Measurements from ENCODE around the gene CMTM8. TPM values are rescaled to one million over a fixed set of nuclear protein-coding genes. Genes with fewer than 3 reads are reported as not detected.

CMTM8 gene
- total RNA-seq, 1 experiment from 2014 or later = 9.0 TPM

GRCh38 chr3:32321095-32321790 lies 82.8 kb downstream of the CMTM8 start:
- DNase-seq (ENCODE audit: low spot score) = peak; percentile 48
- H3K9me3 Mint-ChIP-seq = no peaks in the 10 kb centered on the region
- CTCF ChIA-PET = interaction anchor here (0.8 to 1.2 kb wide), 2 partner anchors 13 to 50 kb away, joined by 3 to 4 read pairs; no protein-coding TSS in a partner anchor
- POLR2A ChIA-PET = no interaction called here
- H3K4me3 Mint-ChIP-seq = 0 out of 2 replicates have a peak overlapping the region, but pooled peaks have one; percentile 4
- peaks cover 52% of the 10 kb centered on the region for H3K4me1 Mint-ChIP-seq
- H3K27me3 Mint-ChIP-seq (ENCODE audit: low read depth) = no peaks in the 10 kb centered on the region
- ATAC-seq = peak; percentile 66
- TF ChIP-seq ZNF423 (CRISPR knock-in tag; IDR thresholded peaks at IDR 0.05) (peak; percentile 53; the same call in 1 of the 2 replicates), USF1 (CRISPR knock-in tag; IDR thresholded peaks at IDR 0.05) (peak; percentile 61)
- TF ChIP-seq, protein P1, sequence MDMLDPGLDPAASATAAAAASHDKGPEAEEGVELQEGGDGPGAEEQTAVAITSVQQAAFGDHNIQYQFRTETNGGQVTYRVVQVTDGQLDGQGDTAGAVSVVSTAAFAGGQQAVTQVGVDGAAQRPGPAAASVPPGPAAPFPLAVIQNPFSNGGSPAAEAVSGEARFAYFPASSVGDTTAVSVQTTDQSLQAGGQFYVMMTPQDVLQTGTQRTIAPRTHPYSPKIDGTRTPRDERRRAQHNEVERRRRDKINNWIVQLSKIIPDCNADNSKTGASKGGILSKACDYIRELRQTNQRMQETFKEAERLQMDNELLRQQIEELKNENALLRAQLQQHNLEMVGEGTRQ (CRISPR knock-in tag; IDR thresholded peaks at IDR 0.05) = peak; percentile 76
- TF ChIP-seq, protein P2, sequence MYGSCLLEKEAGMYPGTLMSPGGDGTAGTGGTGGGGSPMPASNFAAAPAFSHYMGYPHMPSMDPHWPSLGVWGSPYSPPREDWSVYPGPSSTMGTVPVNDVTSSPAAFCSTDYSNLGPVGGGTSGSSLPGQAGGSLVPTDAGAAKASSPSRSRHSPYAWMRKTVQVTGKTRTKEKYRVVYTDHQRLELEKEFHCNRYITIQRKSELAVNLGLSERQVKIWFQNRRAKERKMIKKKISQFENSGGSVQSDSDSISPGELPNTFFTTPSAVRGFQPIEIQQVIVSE (CRISPR knock-in tag; IDR thresholded peaks at IDR 0.05; ENCODE audit: borderline replicate concordance) = no peak
- H3K27ac Mint-ChIP-seq = peak overlapping the region; percentile 25
- no peaks in the 10 kb centered on the region for H3K36me3 Mint-ChIP-seq

- CTCF ChIA-PET = no interaction called here
- TF ChIP-seq MAX (CRISPR knock-in tag; IDR thresholded peaks at IDR 0.05) = no peak
- TF ChIP-seq, protein P3, sequence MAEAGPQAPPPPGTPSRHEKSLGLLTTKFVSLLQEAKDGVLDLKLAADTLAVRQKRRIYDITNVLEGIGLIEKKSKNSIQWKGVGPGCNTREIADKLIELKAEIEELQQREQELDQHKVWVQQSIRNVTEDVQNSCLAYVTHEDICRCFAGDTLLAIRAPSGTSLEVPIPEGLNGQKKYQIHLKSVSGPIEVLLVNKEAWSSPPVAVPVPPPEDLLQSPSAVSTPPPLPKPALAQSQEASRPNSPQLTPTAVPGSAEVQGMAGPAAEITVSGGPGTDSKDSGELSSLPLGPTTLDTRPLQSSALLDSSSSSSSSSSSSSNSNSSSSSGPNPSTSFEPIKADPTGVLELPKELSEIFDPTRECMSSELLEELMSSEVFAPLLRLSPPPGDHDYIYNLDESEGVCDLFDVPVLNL (CRISPR knock-in tag; IDR thresholded peaks at IDR 0.05; ENCODE audit: borderline replicate concordance, low read depth) = no peak
- TF ChIP-seq EMX1 (CRISPR knock-in tag; IDR thresholded peaks at IDR 0.05) = no peak
- TF ChIP-seq, protein P2 (CRISPR knock-in tag; IDR thresholded peaks at IDR 0.05; ENCODE audit: borderline replicate concordance) = no peak
- TF ChIP-seq, protein P4, sequence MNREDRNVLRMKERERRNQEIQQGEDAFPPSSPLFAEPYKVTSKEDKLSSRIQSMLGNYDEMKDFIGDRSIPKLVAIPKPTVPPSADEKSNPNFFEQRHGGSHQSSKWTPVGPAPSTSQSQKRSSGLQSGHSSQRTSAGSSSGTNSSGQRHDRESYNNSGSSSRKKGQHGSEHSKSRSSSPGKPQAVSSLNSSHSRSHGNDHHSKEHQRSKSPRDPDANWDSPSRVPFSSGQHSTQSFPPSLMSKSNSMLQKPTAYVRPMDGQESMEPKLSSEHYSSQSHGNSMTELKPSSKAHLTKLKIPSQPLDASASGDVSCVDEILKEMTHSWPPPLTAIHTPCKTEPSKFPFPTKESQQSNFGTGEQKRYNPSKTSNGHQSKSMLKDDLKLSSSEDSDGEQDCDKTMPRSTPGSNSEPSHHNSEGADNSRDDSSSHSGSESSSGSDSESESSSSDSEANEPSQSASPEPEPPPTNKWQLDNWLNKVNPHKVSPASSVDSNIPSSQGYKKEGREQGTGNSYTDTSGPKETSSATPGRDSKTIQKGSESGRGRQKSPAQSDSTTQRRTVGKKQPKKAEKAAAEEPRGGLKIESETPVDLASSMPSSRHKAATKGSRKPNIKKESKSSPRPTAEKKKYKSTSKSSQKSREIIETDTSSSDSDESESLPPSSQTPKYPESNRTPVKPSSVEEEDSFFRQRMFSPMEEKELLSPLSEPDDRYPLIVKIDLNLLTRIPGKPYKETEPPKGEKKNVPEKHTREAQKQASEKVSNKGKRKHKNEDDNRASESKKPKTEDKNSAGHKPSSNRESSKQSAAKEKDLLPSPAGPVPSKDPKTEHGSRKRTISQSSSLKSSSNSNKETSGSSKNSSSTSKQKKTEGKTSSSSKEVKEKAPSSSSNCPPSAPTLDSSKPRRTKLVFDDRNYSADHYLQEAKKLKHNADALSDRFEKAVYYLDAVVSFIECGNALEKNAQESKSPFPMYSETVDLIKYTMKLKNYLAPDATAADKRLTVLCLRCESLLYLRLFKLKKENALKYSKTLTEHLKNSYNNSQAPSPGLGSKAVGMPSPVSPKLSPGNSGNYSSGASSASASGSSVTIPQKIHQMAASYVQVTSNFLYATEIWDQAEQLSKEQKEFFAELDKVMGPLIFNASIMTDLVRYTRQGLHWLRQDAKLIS (CRISPR knock-in tag; IDR thresholded peaks at IDR 0.05; ENCODE audit: borderline replicate concordance) = no peak
- TF ChIP-seq, protein P5, sequence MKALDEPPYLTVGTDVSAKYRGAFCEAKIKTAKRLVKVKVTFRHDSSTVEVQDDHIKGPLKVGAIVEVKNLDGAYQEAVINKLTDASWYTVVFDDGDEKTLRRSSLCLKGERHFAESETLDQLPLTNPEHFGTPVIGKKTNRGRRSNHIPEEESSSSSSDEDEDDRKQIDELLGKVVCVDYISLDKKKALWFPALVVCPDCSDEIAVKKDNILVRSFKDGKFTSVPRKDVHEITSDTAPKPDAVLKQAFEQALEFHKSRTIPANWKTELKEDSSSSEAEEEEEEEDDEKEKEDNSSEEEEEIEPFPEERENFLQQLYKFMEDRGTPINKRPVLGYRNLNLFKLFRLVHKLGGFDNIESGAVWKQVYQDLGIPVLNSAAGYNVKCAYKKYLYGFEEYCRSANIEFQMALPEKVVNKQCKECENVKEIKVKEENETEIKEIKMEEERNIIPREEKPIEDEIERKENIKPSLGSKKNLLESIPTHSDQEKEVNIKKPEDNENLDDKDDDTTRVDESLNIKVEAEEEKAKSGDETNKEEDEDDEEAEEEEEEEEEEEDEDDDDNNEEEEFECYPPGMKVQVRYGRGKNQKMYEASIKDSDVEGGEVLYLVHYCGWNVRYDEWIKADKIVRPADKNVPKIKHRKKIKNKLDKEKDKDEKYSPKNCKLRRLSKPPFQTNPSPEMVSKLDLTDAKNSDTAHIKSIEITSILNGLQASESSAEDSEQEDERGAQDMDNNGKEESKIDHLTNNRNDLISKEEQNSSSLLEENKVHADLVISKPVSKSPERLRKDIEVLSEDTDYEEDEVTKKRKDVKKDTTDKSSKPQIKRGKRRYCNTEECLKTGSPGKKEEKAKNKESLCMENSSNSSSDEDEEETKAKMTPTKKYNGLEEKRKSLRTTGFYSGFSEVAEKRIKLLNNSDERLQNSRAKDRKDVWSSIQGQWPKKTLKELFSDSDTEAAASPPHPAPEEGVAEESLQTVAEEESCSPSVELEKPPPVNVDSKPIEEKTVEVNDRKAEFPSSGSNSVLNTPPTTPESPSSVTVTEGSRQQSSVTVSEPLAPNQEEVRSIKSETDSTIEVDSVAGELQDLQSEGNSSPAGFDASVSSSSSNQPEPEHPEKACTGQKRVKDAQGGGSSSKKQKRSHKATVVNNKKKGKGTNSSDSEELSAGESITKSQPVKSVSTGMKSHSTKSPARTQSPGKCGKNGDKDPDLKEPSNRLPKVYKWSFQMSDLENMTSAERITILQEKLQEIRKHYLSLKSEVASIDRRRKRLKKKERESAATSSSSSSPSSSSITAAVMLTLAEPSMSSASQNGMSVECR (CRISPR knock-in tag; IDR thresholded peaks at IDR 0.05; ENCODE audit: borderline replicate concordance) = no peak
- H3K4me1 Mint-ChIP-seq = peaks cover 58% of the 10 kb centered on the region
- H3K27ac Mint-ChIP-seq = no peak overlapping the region
- POLR2A ChIA-PET = no interaction called here
- no peaks in the 10 kb centered on the region for H3K9me3 Mint-ChIP-seq
- H3K4me3 Mint-ChIP-seq = no peak overlapping the region
- DNase-seq (ENCODE audit: low spot score) (no peak), ATAC-seq (no peak)
- H3K36me3 Mint-ChIP-seq = no peaks in the 10 kb centered on the region
- no peaks in the 10 kb centered on the region for H3K27me3 Mint-ChIP-seq (ENCODE audit: low read depth)
These were observed 83.8 kb downstream of the CMTM8 start for GRCh38 chr3:32322311-32322710.
